Gastrocnemius medialis (tissue), 4 donors: Measurements from ENCODE around the gene BRCA1.

Source experiments
- POLR2A ChIP-seq, 2 donors: fragments of 450-650 bp; IDR thresholded peaks; one replicate each; pipeline ENCODE4 v1.6.1; 2017; ENCODE audit warnings: antibody characterized with exemption in 2 of 2, mild to moderate bottlenecking in 2 of 2, moderate library complexity in 2 of 2
- TF ChIP-seq, protein P1 (sequence below), 5 experiments: fragments of 450-650 bp in 3 of 5; fragments of 200-600 bp in 2 of 5; sonication (generic) in 2 of 5; IDR thresholded peaks in 4 of 5; conservative IDR thresholded peaks in 1 of 5; 1 replicate in 4 of 5; 2 replicates in 1 of 5; pipeline ENCODE4 v1.5.1; 2016 to 2019; ENCODE audit warnings: antibody characterized with exemption in 5 of 5, mild to moderate bottlenecking in 3 of 5, moderate library complexity in 3 of 5

DNA sequence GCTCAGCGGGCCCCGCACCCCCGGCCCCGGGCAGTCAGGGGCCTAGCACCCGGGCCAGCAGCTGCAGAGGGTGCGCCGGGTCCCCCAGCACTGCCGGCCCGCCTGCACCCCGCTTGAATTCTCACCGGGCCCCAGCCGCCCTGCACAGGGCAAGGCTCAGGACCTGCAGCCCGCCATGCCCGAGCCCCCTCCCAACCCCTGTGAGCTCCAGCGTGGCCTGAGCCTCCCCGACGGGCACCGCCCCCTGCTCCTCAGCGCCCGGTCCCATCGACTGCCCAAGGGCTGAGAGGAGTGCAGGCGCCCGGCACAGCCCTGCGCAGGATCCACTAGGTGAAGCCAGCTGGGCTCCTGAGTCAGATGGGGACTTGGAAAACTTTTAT, 1.7 kb upstream of the BRCA1 start:
- TF ChIP-seq, protein P1, sequence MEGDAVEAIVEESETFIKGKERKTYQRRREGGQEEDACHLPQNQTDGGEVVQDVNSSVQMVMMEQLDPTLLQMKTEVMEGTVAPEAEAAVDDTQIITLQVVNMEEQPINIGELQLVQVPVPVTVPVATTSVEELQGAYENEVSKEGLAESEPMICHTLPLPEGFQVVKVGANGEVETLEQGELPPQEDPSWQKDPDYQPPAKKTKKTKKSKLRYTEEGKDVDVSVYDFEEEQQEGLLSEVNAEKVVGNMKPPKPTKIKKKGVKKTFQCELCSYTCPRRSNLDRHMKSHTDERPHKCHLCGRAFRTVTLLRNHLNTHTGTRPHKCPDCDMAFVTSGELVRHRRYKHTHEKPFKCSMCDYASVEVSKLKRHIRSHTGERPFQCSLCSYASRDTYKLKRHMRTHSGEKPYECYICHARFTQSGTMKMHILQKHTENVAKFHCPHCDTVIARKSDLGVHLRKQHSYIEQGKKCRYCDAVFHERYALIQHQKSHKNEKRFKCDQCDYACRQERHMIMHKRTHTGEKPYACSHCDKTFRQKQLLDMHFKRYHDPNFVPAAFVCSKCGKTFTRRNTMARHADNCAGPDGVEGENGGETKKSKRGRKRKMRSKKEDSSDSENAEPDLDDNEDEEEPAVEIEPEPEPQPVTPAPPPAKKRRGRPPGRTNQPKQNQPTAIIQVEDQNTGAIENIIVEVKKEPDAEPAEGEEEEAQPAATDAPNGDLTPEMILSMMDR (IDR thresholded peaks at IDR 0.05 in 4 of 5, conservative IDR thresholded peaks at IDR 0.05 in 1 of 5) = no peak
- no peak for TF ChIP-seq POLR2A (IDR thresholded peaks at IDR 0.05)
